Omental fat pad (tissue), 4 donors: ENCODE results near the gene GPM6B. TPM values are rescaled to one million over a fixed set of nuclear protein-coding genes. Genes with fewer than 3 reads are reported as not detected.

ENCODE experiments used
- ATAC-seq: fragments of 150-250 bp; one replicate; pipeline ENCODE4 v1.9.1; 2016; ENCODE audit warnings: mild to moderate bottlenecking, moderate library complexity; ENCODE audit not compliant: low FRiP score
- DNase-seq: peaks from one replicate; pipeline ENCODE4 v3.0.0-alpha.2; 2019; ENCODE audit warnings: low spot score
- CTCF ChIP-seq, 3 donors: fragments of 450-650 bp; IDR thresholded peaks; one replicate each; pipeline ENCODE4 v1.5.1; 2016 to 2017; ENCODE audit warnings: antibody characterized with exemption in 3 of 3, mild to moderate bottlenecking in 3 of 3, moderate library complexity in 2 of 3
- total RNA-seq, 4 donors: library from RNA; depleted of rRNA; stranded (reverse); fragments of >200 nt; gene quantifications; one replicate each; pipeline ENCODE4 v1.1.0, GENCODE V29; 2016

Gene GPM6B
- total RNA-seq, 4 donors from 2014 or later: 1.4 to 9.1 (median 6.5) TPM

GRCh38 chrX:13805241-13805640 lies 11.7 kb downstream of the GPM6B start:
- ATAC-seq: no peak
- DNase-seq: no peak
- TF ChIP-seq CTCF (IDR thresholded peaks at IDR 0.05): no peak

DNA sequence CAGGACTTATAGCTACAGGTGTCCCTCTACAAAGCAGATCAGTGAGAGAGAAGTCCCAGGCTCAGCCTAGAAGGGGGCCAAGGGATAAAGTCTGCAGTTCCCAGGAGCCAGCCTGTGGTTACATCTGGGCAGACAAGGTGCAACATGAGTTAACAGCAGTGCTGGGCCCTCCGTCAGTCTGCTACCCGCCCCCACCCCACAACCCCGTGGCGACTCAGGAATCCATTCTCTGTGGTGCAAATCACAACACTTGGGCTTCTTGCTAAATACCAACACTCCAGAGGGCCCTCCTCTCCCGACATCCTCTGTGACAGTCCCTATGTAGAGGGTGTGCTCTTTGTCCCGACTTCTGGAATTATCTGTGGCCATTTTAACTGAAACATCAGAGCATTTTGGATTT lies 13.8 kb downstream of the GPM6B start:
- DNase-seq (no peak), ATAC-seq (no peak)
- TF ChIP-seq CTCF (IDR thresholded peaks at IDR 0.05): no peak

GRCh38 chrX:13798184-13798583 lies 18.7 kb downstream of the GPM6B start:
- ATAC-seq: no peak
- no peak for TF ChIP-seq CTCF (IDR thresholded peaks at IDR 0.05)
- no peak for DNase-seq

- no peak for TF ChIP-seq CTCF (IDR thresholded peaks at IDR 0.05)
- DNase-seq: no peak
- no peak for ATAC-seq
Observed at GRCh38 chrX:13797512-13797911, 19.4 kb downstream of the GPM6B start.

DNA sequence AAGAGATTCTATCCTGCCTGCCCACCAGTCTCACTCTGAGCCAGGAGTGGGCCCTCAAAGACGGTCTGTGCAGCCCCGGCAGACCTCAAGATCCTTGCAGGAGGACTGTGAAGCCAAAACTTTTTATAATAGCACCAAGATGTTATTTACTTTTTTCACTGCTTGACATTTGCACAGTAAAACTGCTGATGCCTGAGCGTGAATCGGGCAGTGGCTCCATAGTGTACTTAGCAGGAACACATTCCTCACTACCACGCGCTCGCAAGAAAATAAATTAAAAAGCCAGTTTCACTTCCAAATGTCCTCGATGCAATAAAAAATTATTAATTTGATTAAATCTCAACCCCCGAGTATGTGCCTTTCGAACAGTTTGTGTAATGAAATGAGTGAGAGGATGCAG lies 22.5 kb downstream of the GPM6B start:
- no peak for TF ChIP-seq CTCF (IDR thresholded peaks at IDR 0.05)
- ATAC-seq (no peak), DNase-seq (no peak)

DNA sequence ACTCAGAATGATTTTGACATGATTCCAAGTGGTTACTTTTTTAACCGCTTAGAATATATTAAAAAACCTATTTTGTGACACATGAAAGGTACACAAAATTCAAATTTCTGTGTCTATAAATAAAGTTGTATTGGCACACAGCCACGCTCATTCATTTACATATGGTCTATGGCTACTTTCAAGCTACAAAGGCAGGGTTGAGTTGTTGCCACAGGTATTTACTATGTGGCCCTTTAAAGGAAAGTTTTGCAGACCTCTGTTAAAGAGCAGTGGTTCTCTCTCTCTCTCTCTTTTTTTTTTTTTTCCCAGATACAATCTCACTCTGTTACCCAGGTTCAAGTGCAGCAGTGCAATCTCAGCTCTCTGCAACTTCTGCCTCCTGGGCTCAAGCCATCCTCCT lies 23.0 kb downstream of the GPM6B start:
- DNase-seq: no peak
- no peak for TF ChIP-seq CTCF (IDR thresholded peaks at IDR 0.05)
- no peak for ATAC-seq

DNA sequence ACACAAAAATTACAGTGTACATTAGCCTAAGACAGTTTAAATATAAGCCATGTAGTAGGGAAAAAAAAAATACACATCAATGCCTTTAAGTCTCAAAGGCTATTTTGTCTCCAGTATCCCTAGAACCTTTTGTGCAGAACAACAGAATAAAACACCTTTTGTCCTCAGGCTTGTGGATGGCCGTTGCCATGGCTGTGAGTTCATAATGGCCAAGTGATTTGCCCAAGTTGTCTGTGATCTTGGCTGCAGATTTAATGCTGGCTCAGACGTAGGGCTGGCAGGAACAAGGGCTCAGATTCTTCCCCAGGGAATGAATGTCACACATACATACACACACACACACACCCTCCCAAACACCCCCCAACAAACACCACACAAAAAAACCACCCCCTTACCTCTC lies 25.3 kb downstream of the GPM6B start:
- TF ChIP-seq CTCF (IDR thresholded peaks at IDR 0.05): no peak
- no peak for ATAC-seq
- DNase-seq: no peak
